GM21423 (cell line): ENCODE results near the gene HLCS.

Source experiments
- ATAC-seq: cut with Tn5 transposase; IDR thresholded peaks from one replicate; pipeline ENCODE4 v1.9.1; 2021; ENCODE audit warnings: mild to moderate bottlenecking, moderate library complexity; ENCODE audit not compliant: unreplicated experiment

HLCS gene

DNA sequence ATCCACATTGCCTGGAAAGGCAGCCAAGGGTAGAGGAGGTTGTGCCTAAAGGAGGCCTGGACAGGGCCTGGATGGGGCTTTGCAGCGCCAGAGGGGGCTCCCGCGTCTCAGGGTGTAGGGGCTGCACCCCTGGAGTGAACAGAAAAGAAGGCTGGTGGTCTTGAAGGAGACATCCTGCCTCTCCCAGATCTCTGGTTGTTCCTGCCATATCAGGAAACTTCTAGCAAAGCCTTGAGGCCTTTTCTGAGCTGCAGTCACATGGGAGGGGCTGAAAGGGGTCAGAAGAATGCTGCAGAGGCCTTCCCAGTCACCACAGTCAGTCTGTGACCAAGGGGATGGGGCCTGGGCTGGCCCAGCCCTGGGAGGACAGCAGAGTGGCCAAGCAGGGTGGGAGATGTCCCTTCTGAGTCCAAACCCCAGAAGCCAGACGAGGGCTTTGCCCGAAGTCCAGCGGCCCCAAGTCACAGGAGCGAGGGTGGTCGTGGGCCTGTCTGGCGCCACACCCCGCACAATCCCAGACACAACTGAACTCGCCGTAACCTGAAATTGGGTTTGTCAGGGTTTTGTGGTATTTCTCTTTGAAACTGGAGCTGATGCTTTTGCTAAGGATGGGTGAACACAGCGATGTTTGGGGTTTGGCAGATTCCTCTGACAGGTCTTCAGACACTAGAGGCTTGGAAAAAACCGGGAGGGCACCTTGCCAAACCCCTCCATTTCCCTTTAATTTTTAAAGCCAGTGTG is 237.9 kb downstream of the HLCS start:
- no peak for ATAC-seq

GRCh38 chr21:36727866-36728265 is 238.6 kb downstream of the HLCS start:
- no peak for ATAC-seq

DNA sequence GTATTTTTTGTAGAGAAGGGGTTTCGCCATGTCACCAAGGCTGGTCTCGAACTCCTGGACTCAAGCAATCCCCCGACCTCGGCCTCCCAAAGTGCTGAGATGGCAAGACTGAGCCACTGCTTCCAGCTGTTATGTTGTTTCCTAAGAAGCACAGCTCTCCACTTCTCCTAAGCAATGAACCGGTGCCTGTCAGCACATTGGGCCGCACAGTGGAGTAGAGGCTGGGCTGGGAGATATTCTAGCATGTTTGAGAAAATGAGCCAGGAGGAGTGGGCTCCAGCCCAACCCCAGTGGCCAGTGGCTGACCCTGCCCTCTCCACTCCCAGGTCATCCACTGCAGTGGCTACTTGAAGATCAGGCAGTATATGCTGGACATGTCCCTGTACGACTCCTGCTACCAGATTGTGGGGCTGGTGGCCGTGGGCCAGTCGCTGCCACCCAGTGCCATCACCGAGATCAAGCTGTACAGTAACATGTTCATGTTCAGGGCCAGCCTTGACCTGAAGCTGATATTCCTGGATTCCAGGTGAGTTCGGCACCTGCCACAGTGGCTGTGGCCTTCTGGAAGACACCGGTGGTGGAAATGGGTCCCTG is 240.6 kb downstream of the HLCS start:
- ATAC-seq: no peak

DNA sequence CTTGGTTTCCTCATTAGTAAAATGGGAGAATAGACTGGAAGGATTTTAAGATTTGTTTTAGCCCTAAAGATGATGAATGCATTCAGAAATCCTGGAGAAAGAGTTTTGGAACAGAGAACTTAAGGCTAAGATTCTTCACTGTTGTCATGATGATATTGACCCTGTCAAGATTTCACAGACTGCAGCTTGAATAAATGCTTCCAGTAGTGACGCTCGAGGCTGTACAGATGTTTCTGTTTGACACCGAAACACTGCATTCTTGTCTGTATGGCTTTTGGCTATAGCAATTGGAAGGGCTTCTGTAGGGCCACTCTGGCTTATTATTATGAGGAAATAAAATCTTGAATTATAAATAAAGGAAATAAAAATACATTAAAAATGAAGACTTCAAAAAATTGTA is 241.8 kb downstream of the HLCS start:
- ATAC-seq: no peak

DNA sequence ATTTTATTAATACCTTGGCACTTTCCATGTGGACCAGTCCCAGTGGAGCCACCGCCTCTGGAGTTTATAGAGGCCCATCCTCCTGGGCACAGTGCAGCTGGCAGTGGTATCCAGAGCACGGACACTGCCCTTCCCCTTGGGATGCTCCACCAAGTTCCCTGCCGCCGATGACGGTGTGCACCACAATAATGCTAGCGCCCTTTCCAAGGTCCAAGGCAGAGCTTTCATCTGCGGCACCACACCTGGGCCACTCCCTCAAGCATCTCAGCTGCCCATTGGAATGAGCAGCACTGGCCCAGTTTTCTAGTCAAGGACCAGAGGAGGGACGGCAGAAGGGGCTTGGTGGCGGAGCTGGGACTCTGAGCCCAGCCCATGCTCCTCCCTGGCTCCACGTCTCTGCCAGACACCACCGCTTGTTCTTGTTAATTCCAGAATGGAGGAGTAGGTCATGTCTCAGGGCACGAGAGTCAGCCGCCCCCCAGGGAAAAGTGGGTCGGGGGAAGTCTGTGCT is 243.0 kb downstream of the HLCS start:
- no peak for ATAC-seq

- no peak for ATAC-seq
Measured at GRCh38 chr21:36722370-36723368, 243.8 kb downstream of the HLCS start.

DNA sequence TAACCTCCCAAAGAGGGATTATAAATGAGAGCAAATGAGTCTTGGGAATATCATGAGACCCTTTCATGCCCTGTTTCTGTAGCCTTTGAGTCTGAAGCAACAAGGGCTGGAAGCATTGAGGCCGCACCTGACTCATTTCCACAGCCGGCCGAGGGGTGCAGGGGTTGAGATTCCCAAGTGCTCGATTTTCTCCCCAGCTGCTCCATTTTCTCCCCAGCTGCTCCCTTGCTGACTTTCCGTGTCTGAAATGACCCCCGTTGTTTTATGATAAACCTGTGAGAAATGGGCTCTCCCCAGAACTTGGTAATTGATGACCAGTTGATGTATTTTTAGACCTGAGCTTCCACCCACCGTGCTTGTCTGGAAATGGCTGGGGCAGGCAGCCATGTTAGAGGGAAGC is 244.7 kb downstream of the HLCS start:
- no peak for ATAC-seq

- ATAC-seq: no peak
Measured at GRCh38 chr21:36719614-36720013, 246.9 kb downstream of the HLCS start.

GRCh38 chr21:36718951-36719501 is 247.4 kb downstream of the HLCS start:
- no peak for ATAC-seq

DNA sequence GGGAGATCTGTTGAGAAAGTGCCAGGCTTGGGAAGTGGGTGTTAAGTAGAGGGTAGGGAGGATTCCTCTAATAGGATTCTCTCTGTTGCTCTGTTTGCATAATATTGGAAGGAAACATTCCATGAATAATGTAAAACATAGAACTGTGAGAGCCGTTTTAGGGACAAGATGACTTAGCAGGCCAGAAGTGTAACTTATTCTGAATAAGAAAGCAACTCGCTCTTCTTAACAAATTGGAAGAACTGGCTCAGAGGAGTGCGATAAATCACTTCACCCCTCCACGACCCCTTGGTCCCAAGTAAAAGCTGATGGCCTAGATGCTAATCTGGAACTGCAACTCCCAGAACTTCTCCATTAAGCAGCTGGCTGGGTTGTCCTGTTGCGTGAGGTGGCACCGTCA is 248.5 kb downstream of the HLCS start:
- ATAC-seq: no peak

- no peak for ATAC-seq
Measured at GRCh38 chr21:36716836-36717235, 249.6 kb downstream of the HLCS start.

DNA sequence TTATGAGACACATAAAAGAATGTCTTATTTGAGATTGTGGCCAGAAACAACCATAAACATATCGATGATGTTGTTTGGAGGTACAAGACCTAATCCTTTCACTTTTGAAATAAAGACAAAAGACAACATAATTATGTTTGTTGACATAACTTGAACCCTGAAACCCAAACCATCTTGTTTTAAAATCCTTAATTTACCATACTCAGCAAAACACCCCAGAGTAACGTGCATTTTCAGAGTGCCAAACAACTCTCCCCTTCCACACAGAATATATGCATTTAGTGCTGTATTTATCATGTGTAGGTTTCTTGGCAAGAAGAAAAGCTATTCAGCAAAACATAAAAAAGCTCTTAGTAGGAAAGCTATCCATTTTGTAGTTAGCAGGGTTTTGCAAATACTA is 250.1 kb downstream of the HLCS start:
- ATAC-seq: no peak

GRCh38 chr21:36713746-36714145 is 252.7 kb downstream of the HLCS start:
- ATAC-seq: no peak

- ATAC-seq: no peak
Measured at GRCh38 chr21:36710729-36711048, 255.8 kb downstream of the HLCS start.

DNA sequence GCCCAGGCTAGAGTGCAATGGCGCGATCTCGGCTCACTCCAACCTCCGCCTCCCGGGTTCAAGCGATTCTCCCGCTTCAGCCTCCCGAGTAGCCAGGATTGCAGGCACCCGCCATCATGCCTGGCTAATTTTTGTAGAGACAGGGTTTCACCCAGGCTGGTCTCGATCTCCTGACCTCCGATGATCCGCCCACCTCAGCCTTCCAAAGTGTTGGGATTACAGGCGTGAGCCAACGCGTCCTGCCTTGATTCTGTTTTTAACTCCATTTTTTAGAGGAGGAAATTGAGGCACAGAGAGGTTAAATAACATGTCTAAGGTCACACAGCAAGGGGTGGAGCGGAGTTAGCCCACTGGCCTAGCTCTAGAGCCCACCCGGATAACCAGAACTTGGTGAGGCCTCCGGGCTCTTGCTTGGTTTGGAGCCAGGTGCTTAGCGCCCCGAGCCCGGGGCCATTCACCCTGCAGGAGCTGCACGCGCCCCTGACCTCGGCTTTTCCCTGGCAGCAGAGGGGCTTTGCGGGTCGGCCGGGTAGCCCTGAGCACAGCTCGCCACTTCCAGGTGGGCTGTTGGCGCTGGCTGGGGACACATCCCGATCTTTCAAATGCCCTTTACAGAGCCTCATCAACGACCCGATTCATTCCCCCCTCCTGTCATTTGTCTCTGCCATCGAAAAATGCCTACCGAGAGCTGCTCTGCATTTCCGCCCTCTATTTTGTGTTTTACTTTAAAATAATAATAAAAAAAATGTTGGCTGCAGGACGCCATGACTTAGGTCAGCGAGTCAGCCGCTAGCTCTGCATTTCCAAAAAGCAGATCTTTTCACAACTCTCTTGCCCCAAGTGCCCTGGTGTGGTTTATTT is 256.4 kb downstream of the HLCS start:
- ATAC-seq: no peak

- ATAC-seq: no peak
Measured at GRCh38 chr21:36709030-36709867, 257.2 kb downstream of the HLCS start.

GRCh38 chr21:36708286-36709029 is 258.0 kb downstream of the HLCS start:
- no peak for ATAC-seq

DNA sequence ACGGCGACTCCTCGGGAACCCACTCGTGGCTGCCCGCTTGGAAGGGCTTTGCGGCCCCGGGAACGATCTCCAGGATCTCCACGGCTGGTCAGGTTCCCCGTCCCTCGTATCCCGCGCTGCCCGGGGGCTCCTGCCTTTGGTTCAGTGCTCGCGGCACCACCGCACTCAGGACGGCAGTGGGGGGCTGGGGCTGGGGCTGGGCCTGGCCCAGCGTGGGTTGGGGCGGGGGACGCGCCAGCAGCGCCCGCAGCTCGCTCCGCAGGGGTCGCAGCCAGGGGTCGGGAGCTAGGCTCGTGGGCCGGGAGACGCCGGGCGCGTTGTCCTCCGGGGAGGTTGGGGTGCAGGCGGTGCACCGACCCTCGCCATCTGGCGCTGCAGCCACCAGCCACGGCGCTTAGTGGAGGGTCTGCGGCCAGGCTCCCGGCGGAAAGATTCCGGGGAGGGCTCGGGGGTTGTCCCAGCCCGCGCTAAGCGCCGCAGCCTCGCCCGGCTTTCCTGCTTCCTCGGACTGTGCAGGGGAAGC is 258.6 kb downstream of the HLCS start:
- no peak for ATAC-seq
